Left lung (tissue), 10 donors: ENCODE results near the gene NOS2. TPM values are rescaled to one million over a fixed set of nuclear protein-coding genes. Genes with fewer than 3 reads are reported as not detected.
"Not testable (repeated sequence)": the region's sequence is repeated elsewhere in the genome, so short reads cannot be mapped to it uniquely, and the experiment has no call there.

Experiments
- ATAC-seq: fragments of 200-7000 bp; cut with Tn5 transposase; one replicate; pipeline ENCODE4 v1.9.1; 2020; ENCODE audit warnings: moderate library complexity
- DNase-seq, 4 donors: peaks; one replicate each; pipeline ENCODE4 v3.0.0-alpha.2; 2013 to 2020
- H3K27ac ChIP-seq, 2 donors: fragments of 200-600 bp; sonication (generic) in 1 of 2; one replicate each; pipeline versions ENCODE4 v1.5.0 to v1.8.0; 2020 to 2021
- H3K27me3 ChIP-seq, 2 donors: fragments of 200-600 bp; sonication (generic) in 1 of 2; one replicate each; pipeline versions ENCODE4 v1.5.0 to v1.8.0; 2020 to 2021
- H3K36me3 ChIP-seq, 2 donors: fragments of 200-600 bp; sonication (generic) in 1 of 2; one replicate each; pipeline versions ENCODE4 v1.5.0 to v1.8.0; 2020 to 2021
- H3K4me1 ChIP-seq, 2 donors: fragments of 200-600 bp; one replicate each; pipeline ENCODE4 v1.8.0; 2021
- H3K4me3 ChIP-seq, 2 donors: fragments of 200-600 bp; sonication (generic) in 1 of 2; one replicate each; pipeline versions ENCODE4 v1.5.0 to v1.8.0; 2020 to 2021; ENCODE audit warnings: mild to moderate bottlenecking in 1 of 2
- H3K9me3 ChIP-seq, 2 donors: fragments of 200-600 bp; sonication (generic) in 1 of 2; one replicate each; pipeline versions ENCODE4 v1.5.0 to v1.8.0; 2020 to 2021
- intact Hi-C, 2 donors: fragments of 100-400 bp; cut with DNase I; formaldehyde crosslinking; loops; one replicate each; pipeline versions ENCODE4 v1.11.2 to v1.14.2; 2022
- polyA plus RNA-seq, 6 donors: library from polyadenylated mRNA; unstranded; fragments of 120-200 nt; gene quantifications; one replicate each; pipeline ENCODE4 v1.2.1, GENCODE V29; 2013; ENCODE audit not compliant: insufficient read length in 6 of 6
- total RNA-seq, 2 donors: library from RNA; stranded (reverse); fragmentation: NEBNext Ultra II Directional; extraction: Animal tissue kit (Norgen Biotek cat#: 25700); gene quantifications; one replicate each; pipeline ENCODE4 v1.2.1, GENCODE V29; 2021
- TF ChIP-seq, protein P1 (sequence below), 2 donors: fragments of 200-600 bp; sonication (generic) in 1 of 2; IDR thresholded peaks; one replicate each; pipeline versions ENCODE4 v1.5.0 to v1.8.0; 2021; ENCODE audit warnings: antibody characterized with exemption in 2 of 2
- donor health status: DM: no; HTN: yes; CAD: no.
- donor health status: DM: no; HTN: no; CAD: no.

The NOS2 gene
- total and polyA plus RNA-seq, 8 donors: 0.34 to 2.3 (median 1.7) TPM

GRCh38 chr17:27834571-27834970 is 34.2 kb upstream of the NOS2 start:
- intact Hi-C loops: no loop called here

DNA sequence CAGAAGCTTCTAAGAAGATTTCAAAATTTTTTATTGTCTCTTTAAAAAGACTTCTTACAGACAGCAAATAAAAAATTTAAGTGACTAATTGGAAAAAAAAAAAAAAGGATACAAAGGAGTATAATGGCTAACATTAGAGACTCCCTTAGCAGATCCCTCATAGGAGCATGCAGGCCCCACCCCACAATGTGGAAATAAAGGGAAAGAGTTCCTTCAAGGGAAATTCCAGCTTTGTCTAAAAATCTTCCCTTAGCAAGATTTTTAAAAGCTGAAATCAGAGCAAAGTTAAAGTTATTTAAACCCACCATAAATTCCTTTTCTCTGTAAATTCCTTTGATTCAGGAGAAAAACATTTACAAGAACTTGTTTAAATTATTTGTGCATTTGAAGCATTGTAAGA is 32.5 kb upstream of the NOS2 start:
- TF ChIP-seq, protein P1, sequence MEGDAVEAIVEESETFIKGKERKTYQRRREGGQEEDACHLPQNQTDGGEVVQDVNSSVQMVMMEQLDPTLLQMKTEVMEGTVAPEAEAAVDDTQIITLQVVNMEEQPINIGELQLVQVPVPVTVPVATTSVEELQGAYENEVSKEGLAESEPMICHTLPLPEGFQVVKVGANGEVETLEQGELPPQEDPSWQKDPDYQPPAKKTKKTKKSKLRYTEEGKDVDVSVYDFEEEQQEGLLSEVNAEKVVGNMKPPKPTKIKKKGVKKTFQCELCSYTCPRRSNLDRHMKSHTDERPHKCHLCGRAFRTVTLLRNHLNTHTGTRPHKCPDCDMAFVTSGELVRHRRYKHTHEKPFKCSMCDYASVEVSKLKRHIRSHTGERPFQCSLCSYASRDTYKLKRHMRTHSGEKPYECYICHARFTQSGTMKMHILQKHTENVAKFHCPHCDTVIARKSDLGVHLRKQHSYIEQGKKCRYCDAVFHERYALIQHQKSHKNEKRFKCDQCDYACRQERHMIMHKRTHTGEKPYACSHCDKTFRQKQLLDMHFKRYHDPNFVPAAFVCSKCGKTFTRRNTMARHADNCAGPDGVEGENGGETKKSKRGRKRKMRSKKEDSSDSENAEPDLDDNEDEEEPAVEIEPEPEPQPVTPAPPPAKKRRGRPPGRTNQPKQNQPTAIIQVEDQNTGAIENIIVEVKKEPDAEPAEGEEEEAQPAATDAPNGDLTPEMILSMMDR (IDR thresholded peaks at IDR 0.05): no peak
- Histone ChIP-seq H3K4me3 (no peak overlapping the region), H3K9me3 (no peaks in the 10 kb centered on the region), H3K27ac (no peak overlapping the region), H3K36me3 (no peaks in the 10 kb centered on the region), H3K4me1 (no peaks in the 10 kb centered on the region), H3K27me3 (no peaks in the 10 kb centered on the region)
- no peak for ATAC-seq
- no peak for DNase-seq
- intact Hi-C loops: no loop called here

More at GRCh38 chr17:27834571-27834970, 34.2 kb upstream of the NOS2 start:
- H3K27me3 ChIP-seq: no peaks in the 10 kb centered on the region
- DNase-seq: no peak
- H3K9me3 ChIP-seq: no peaks in the 10 kb centered on the region
- no peak overlapping the region for H3K4me3 ChIP-seq
- ATAC-seq: no peak
- TF ChIP-seq, protein P1 (IDR thresholded peaks at IDR 0.05): no peak
- H3K27ac ChIP-seq: no peak overlapping the region
- no peaks in the 10 kb centered on the region for H3K36me3 ChIP-seq
- H3K4me1 ChIP-seq: no peaks in the 10 kb centered on the region

- H3K27ac ChIP-seq, intact Hi-C loops, H3K9me3 ChIP-seq, H3K4me1 ChIP-seq, H3K4me3 ChIP-seq, H3K27me3 ChIP-seq, H3K36me3 ChIP-seq: not testable (repeated sequence)
- ATAC-seq (peak; percentile 94), DNase-seq (peak in 1 of 4 donors; percentile 24)
These were observed 29.6 kb upstream of the NOS2 start for GRCh38 chr17:27829888-27830287.

- DNase-seq, H3K9me3 ChIP-seq, H3K27ac ChIP-seq, H3K4me3 ChIP-seq, intact Hi-C loops, H3K4me1 ChIP-seq, H3K36me3 ChIP-seq, H3K27me3 ChIP-seq: not testable (repeated sequence)
- peak; percentile 36 for ATAC-seq
These were observed 28.9 kb upstream of the NOS2 start for GRCh38 chr17:27829143-27829711.

- intact Hi-C loops: no loop called here
- TF ChIP-seq, protein P1 (IDR thresholded peaks at IDR 0.05): no peak
- H3K4me3 ChIP-seq: no peak overlapping the region
- H3K9me3 ChIP-seq: peaks cover 0 to 18% of the 10 kb centered on the region in 2 donors
- DNase-seq: no peak
- no peak for ATAC-seq
- no peaks in the 10 kb centered on the region for H3K27me3 ChIP-seq
- H3K36me3 ChIP-seq: no peaks in the 10 kb centered on the region
- H3K4me1 ChIP-seq: no peaks in the 10 kb centered on the region
- H3K27ac ChIP-seq: no peak overlapping the region
These were observed 25.1 kb upstream of the NOS2 start for GRCh38 chr17:27825459-27825858.

- Histone ChIP-seq H3K27ac (no peak overlapping the region), H3K36me3 (no peaks in the 10 kb centered on the region), H3K27me3 (no peaks in the 10 kb centered on the region), H3K4me1 (no peaks in the 10 kb centered on the region), H3K4me3 (no peak overlapping the region), H3K9me3 (peaks cover 0 to 18% of the 10 kb centered on the region in 2 donors)
- ATAC-seq: no peak
- TF ChIP-seq, protein P1 (IDR thresholded peaks at IDR 0.05): no peak
- no peak for DNase-seq
- intact Hi-C loops: no loop called here
These were observed 24.4 kb upstream of the NOS2 start for GRCh38 chr17:27824745-27825144.
